Measurements from ENCODE around the gene RPH3AL. TPM values are rescaled to one million over a fixed set of nuclear protein-coding genes. Genes with fewer than 3 reads are reported as not detected.

RPH3AL gene
- total RNA-seq, 1 donor: 2.9 TPM

DNA sequence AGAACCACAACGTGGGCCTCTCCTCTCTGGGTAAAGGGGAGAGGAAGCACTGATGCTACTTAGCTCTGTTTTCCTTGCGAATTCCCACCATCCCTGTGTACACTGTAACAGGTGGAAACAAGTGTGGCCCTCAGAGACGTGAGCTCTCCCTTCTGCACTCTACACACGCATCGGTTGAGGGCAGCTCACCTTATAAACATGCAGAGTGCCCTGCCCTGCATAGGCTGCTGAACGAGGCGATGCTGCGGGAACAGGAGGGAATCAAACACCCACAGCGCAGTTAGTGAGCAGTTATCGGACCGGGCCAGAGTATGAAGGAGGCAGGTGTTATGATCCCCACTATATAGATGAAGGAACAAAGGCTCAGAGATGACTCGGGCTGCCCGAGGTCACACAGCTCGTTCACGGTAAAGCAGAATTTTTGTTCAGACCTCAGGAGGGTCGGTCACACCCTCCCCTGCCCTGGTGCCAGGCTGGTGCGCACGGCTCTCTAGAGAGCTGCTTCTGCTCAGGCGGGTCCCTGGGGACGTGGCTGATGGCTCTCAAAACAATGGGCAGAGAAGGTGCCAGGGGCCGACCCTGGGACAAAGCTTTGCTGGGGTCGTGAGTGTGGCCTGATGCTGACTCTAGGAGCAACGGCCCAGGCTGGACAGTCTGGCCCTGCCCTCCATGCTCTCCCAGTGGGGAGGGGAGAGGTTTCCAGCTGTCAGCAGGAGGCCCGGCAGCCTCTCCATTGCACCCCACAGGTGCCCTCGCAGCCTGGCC is 68.5 kb downstream of the RPH3AL start:
- DNase-seq (ENCODE audit: insufficient read length, low spot score, missing footprints): peak; percentile 68
- H3K27me3 ChIP-seq (ENCODE audit: insufficient read depth, low read length): peaks cover 3% of the 10 kb centered on the region
- H3K9me3 ChIP-seq (ENCODE audit: low read depth, low read length): no peaks in the 10 kb centered on the region
- H3K27ac ChIP-seq (ENCODE audit: low read depth, low read length): no peak overlapping the region
- no peaks in the 10 kb centered on the region for H3K4me1 ChIP-seq (ENCODE audit: insufficient read depth, low read length)
- no peaks in the 10 kb centered on the region for H3K36me3 ChIP-seq (ENCODE audit: insufficient read depth, low read length)
- H3K79me2 ChIP-seq (ENCODE audit: insufficient read depth, low read length): no peaks in the 10 kb centered on the region
- no peaks in the 10 kb centered on the region for H4K20me1 ChIP-seq (ENCODE audit: insufficient read depth, low read length)
- H3K4me3 ChIP-seq (ENCODE audit: insufficient read depth, low read length): no peak overlapping the region
- TF ChIP-seq, protein P1, sequence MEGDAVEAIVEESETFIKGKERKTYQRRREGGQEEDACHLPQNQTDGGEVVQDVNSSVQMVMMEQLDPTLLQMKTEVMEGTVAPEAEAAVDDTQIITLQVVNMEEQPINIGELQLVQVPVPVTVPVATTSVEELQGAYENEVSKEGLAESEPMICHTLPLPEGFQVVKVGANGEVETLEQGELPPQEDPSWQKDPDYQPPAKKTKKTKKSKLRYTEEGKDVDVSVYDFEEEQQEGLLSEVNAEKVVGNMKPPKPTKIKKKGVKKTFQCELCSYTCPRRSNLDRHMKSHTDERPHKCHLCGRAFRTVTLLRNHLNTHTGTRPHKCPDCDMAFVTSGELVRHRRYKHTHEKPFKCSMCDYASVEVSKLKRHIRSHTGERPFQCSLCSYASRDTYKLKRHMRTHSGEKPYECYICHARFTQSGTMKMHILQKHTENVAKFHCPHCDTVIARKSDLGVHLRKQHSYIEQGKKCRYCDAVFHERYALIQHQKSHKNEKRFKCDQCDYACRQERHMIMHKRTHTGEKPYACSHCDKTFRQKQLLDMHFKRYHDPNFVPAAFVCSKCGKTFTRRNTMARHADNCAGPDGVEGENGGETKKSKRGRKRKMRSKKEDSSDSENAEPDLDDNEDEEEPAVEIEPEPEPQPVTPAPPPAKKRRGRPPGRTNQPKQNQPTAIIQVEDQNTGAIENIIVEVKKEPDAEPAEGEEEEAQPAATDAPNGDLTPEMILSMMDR (IDR thresholded peaks at IDR 0.05; ENCODE audit: extremely low read depth, low read depth, low read length): no peak
- H2AFZ ChIP-seq (ENCODE audit: low read length): no peak overlapping the region
- no peak overlapping the region for H3K4me2 ChIP-seq (ENCODE audit: insufficient read depth, low read length)

DNA sequence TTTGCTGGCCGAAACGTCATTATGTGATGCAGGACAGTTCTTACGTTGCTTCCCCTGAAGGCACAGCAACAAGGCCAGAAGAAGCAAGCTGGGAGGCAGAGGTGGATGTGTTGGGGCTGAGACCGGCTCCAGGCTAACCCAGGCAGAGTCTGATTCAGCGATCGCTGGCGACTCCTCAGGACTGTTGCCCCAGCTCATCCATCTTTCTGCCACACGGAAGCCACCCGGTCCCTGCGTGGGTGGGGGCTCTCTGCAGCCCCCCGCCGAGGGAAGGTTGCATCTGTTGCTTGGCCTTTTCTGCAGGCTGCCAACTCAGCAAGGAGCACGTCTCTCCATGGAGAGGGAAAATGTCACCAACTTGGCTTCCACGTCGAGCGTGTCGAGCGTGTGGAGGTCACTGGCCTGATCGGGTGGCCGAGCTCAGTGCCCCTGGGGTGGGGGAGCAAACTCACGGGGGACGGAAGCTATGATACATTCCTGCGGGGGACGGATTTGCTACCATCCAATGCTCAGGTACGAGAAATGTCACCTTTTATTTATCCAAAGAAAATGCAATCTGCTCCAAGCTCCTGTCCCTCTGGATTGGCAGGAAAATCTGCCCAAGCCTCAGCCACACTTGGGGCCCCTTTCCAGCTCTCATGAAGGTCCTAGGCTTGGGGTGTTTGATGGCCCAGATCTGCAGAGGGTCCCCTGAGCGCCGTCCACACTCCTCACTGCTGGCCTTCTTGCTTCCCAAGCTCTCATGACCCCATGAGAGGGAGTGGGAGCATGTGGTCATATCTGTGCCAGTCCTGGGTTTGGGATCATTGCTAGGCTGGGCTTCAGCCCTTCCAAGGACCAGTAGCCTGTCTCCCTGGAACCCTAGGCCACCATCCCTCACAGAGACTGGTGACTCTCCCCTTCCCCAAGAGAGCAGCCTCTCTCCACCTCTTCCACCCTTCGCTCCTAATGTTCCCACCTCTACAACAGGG is 69.4 kb downstream of the RPH3AL start:
- Histone ChIP-seq H2AFZ (ENCODE audit: low read length) (no peak overlapping the region), H3K4me1 (ENCODE audit: insufficient read depth, low read length) (no peaks in the 10 kb centered on the region), H3K9me3 (ENCODE audit: low read depth, low read length) (no peaks in the 10 kb centered on the region), H3K36me3 (ENCODE audit: insufficient read depth, low read length) (no peaks in the 10 kb centered on the region), H3K27me3 (ENCODE audit: insufficient read depth, low read length) (peaks cover 3% of the 10 kb centered on the region), H4K20me1 (ENCODE audit: insufficient read depth, low read length) (no peaks in the 10 kb centered on the region), H3K4me2 (ENCODE audit: insufficient read depth, low read length) (no peak overlapping the region), H3K4me3 (ENCODE audit: insufficient read depth, low read length) (no peak overlapping the region), H3K27ac (ENCODE audit: low read depth, low read length) (no peak overlapping the region), H3K79me2 (ENCODE audit: insufficient read depth, low read length) (no peaks in the 10 kb centered on the region)
- DNase-seq (ENCODE audit: insufficient read length, low spot score, missing footprints): peak; percentile 54
- TF ChIP-seq, protein P1 (IDR thresholded peaks at IDR 0.05; ENCODE audit: extremely low read depth, low read depth, low read length): no peak

- no peaks in the 10 kb centered on the region for H3K79me2 ChIP-seq (ENCODE audit: insufficient read depth, low read length)
- no peaks in the 10 kb centered on the region for H3K9me3 ChIP-seq (ENCODE audit: low read depth, low read length)
- no peak overlapping the region for H2AFZ ChIP-seq (ENCODE audit: low read length)
- H3K27me3 ChIP-seq (ENCODE audit: insufficient read depth, low read length): peaks cover 3% of the 10 kb centered on the region
- no peaks in the 10 kb centered on the region for H3K36me3 ChIP-seq (ENCODE audit: insufficient read depth, low read length)
- H4K20me1 ChIP-seq (ENCODE audit: insufficient read depth, low read length): no peaks in the 10 kb centered on the region
- TF ChIP-seq, protein P1 (IDR thresholded peaks at IDR 0.05; ENCODE audit: extremely low read depth, low read depth, low read length): no peak
- DNase-seq (ENCODE audit: insufficient read length, low spot score, missing footprints): peak; percentile 57
- no peak overlapping the region for H3K4me2 ChIP-seq (ENCODE audit: insufficient read depth, low read length)
- no peak overlapping the region for H3K4me3 ChIP-seq (ENCODE audit: insufficient read depth, low read length)
- H3K27ac ChIP-seq (ENCODE audit: low read depth, low read length): no peak overlapping the region
- no peaks in the 10 kb centered on the region for H3K4me1 ChIP-seq (ENCODE audit: insufficient read depth, low read length)
Observed at GRCh38 chr17:282000-282911, 70.4 kb downstream of the RPH3AL start.

All from osteoblast (primary cell).